KMS-11 (cell line): ENCODE results near the gene PPIC.

ENCODE experiments used
- H2AFZ ChIP-seq: fragments of 200-600 bp; sonication (generic); 2 replicates; pipeline ENCODE4 v1.6.1; 2016; ENCODE audit warnings: antibody characterized with exemption, mixed run types, low read depth
- H3K27ac ChIP-seq: fragments of 200-600 bp; sonication (generic); 2 replicates; pipeline ENCODE4 v1.6.1; 2016; ENCODE audit warnings: mild to moderate bottlenecking, mixed run types
- H3K27me3 ChIP-seq: fragments of 200-600 bp; sonication (generic); 2 replicates; pipeline ENCODE4 v1.6.1; 2017; ENCODE audit warnings: mild to moderate bottlenecking, low read depth, mixed run types, moderate library complexity; ENCODE audit not compliant: insufficient read depth
- H3K36me3 ChIP-seq: fragments of 200-600 bp; sonication (generic); 2 replicates; pipeline ENCODE4 v1.6.1; 2017; ENCODE audit warnings: mild to moderate bottlenecking, mixed run types; ENCODE audit not compliant: insufficient read depth
- H3K4me1 ChIP-seq: fragments of 200-600 bp; sonication (generic); 2 replicates; pipeline ENCODE4 v1.6.1; 2016; ENCODE audit warnings: mild to moderate bottlenecking, low read depth, mixed run types; ENCODE audit not compliant: poor library complexity, severe bottlenecking
- H3K4me2 ChIP-seq: fragments of 200-600 bp; sonication (generic); 2 replicates; pipeline ENCODE4 v1.7.0; 2016; ENCODE audit warnings: mild to moderate bottlenecking, mixed run types
- H3K4me3 ChIP-seq: fragments of 200-600 bp; sonication (generic); IDR thresholded peaks from 2 replicates; pipeline ENCODE4 v1.6.1; 2017; ENCODE audit warnings: low read depth, low read length, mixed read lengths; ENCODE audit not compliant: insufficient read depth
- H3K79me2 ChIP-seq: fragments of 200-600 bp; sonication (generic); 2 replicates; pipeline ENCODE4 v1.6.1; 2016; ENCODE audit warnings: low read depth, mixed run types; ENCODE audit not compliant: insufficient read depth
- H3K9ac ChIP-seq: fragments of 200-600 bp; sonication (generic); 2 replicates; pipeline ENCODE4 v1.6.1; 2016; ENCODE audit warnings: mild to moderate bottlenecking, mixed run types
- H4K20me1 ChIP-seq: fragments of 200-600 bp; sonication (generic); 2 replicates; pipeline ENCODE4 v1.6.1; 2016; ENCODE audit warnings: mild to moderate bottlenecking, mixed run types; ENCODE audit not compliant: insufficient read depth
- TF ChIP-seq, protein P1 (sequence below): fragments of 200-600 bp; sonication (generic); conservative IDR thresholded peaks from 2 replicates; pipeline ENCODE4 v1.6.1; 2017; ENCODE audit warnings: low read depth, mild to moderate bottlenecking, antibody characterized with exemption, low read length, moderate library complexity, mixed read lengths

The PPIC gene

DNA sequence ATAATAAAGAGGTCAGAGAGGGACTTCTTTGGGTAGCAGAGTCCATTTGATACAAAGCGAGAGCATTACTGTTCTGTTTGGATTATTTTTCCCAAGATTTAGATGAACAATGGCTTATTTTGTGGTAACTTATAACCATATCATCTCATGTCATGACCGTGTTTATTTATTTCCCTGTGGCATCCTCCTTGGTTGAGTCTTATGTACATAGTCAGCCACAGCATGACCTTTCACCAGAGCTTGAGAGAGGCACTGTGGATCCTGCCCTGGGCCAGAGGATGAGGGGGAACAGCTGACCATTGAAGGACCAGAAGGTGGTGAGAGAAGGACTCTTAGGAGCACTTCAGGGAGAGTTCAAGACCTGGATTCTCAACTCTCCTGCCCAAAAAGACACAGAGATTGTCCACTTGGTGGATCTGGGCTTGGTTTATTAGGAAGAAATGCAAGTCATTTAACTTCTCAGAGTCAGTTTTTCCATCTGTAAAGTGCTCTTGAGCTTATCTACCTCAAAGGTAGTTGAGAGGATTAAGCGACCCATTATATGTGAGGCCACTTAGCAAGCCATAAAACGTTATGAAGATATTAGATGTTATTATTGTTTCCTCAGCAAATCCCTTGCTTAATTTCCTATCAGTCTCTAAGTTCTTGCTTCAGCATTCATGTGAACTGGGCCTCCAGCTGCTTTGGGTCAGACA, 51.4 kb downstream of the PPIC start:
- Histone ChIP-seq H3K79me2 (no peaks in the 10 kb centered on the region), H3K4me1 (no peaks in the 10 kb centered on the region), H3K27ac (no peak overlapping the region), H3K27me3 (no peaks in the 10 kb centered on the region), H4K20me1 (no peaks in the 10 kb centered on the region), H3K36me3 (no peaks in the 10 kb centered on the region), H3K9ac (no peak overlapping the region), H2AFZ (no peak overlapping the region), H3K4me3 (no peak overlapping the region), H3K4me2 (no peak overlapping the region)
- TF ChIP-seq, protein P1, sequence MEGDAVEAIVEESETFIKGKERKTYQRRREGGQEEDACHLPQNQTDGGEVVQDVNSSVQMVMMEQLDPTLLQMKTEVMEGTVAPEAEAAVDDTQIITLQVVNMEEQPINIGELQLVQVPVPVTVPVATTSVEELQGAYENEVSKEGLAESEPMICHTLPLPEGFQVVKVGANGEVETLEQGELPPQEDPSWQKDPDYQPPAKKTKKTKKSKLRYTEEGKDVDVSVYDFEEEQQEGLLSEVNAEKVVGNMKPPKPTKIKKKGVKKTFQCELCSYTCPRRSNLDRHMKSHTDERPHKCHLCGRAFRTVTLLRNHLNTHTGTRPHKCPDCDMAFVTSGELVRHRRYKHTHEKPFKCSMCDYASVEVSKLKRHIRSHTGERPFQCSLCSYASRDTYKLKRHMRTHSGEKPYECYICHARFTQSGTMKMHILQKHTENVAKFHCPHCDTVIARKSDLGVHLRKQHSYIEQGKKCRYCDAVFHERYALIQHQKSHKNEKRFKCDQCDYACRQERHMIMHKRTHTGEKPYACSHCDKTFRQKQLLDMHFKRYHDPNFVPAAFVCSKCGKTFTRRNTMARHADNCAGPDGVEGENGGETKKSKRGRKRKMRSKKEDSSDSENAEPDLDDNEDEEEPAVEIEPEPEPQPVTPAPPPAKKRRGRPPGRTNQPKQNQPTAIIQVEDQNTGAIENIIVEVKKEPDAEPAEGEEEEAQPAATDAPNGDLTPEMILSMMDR = no peak

DNA sequence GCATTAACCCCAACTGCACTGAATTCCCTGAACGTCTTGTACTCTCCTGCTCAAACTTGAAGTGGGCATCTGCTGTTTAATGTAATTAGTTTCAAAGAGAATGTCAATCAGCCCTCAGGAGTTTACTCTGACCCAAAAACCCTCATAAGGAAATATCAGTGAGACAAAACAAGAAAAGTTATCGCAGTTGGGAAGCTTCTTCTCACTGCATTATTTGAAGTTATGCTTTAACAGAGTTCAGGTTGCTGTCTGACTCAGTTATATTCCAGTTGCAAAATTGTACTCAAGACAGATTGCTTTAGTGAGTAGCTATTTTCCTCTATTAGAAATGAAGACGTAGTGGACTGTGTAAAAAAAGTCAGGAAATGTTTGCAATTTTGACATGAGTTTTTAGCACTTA, 52.1 kb downstream of the PPIC start:
- H3K9ac ChIP-seq = no peak overlapping the region
- no peaks in the 10 kb centered on the region for H4K20me1 ChIP-seq

DNA sequence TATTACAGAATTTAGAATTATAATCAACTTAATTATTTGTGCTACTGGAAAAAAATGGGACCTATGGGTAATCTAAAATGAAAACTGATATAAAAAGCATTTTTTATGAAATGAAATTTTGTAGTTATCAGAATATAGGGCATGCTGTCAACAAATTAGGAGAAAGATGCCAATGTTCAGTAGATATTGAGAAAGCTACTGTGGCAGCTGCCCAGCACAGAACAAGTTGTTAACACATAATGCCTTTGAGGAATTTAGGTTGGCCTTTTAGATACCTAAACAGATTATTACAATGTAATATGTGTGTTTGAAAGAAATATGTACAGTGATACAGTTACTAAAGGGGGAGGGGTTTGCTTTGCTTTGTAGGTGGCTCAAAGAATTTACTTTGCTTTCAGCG, 54.1 kb downstream of the PPIC start:
- Histone ChIP-seq H3K4me2 (no peak overlapping the region), H3K36me3 (no peaks in the 10 kb centered on the region), H3K79me2 (no peaks in the 10 kb centered on the region), H3K27me3 (no peaks in the 10 kb centered on the region), H2AFZ (no peak overlapping the region), H4K20me1 (no peaks in the 10 kb centered on the region), H3K27ac (no peak overlapping the region), H3K4me3 (no peak overlapping the region), H3K4me1 (no peaks in the 10 kb centered on the region), H3K9ac (no peak overlapping the region)
- TF ChIP-seq, protein P1 = no peak

More for the DNA sequence above, 52.1 kb downstream of the PPIC start:
- H3K4me2 ChIP-seq = no peak overlapping the region
- no peaks in the 10 kb centered on the region for H3K27me3 ChIP-seq
- H3K27ac ChIP-seq = no peak overlapping the region
- no peaks in the 10 kb centered on the region for H3K79me2 ChIP-seq
- H3K4me1 ChIP-seq = no peaks in the 10 kb centered on the region
- no peak overlapping the region for H2AFZ ChIP-seq
- no peak overlapping the region for H3K4me3 ChIP-seq
- TF ChIP-seq, protein P1 = no peak
- no peaks in the 10 kb centered on the region for H3K36me3 ChIP-seq

DNA sequence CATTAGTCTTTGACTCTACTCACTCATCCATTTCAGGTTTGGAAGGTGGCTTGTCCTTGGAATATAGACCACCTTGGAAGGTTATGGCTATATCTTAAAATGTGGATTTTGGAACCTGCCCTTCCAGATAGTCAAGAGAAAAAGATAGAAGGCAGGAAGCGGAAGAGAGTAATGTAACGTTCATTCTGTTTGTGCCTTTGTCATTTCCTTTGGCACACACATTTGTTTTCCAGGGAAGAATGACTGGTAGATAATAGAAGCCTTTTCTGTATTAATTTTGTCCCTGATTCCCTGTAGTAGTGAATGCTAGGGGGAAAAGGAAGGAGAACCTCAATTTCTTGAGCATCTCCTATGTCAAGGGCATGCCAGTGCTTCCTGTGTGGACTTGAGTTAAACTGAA, 54.7 kb downstream of the PPIC start:
- no peaks in the 10 kb centered on the region for H3K79me2 ChIP-seq
- H3K4me2 ChIP-seq = no peak overlapping the region
- H4K20me1 ChIP-seq = no peaks in the 10 kb centered on the region
- H2AFZ ChIP-seq = no peak overlapping the region
- H3K4me1 ChIP-seq = no peaks in the 10 kb centered on the region
- no peaks in the 10 kb centered on the region for H3K27me3 ChIP-seq
- TF ChIP-seq, protein P1 = no peak
- H3K27ac ChIP-seq = no peak overlapping the region
- H3K9ac ChIP-seq = no peak overlapping the region
- H3K4me3 ChIP-seq = no peak overlapping the region
- H3K36me3 ChIP-seq = no peaks in the 10 kb centered on the region
